Measurements from ENCODE around the gene SLC4A5. TPM values are rescaled to one million over a fixed set of nuclear protein-coding genes. Genes with fewer than 3 reads are reported as not detected.
"Not testable (repeated sequence)": the region's sequence is repeated elsewhere in the genome, so short reads cannot be mapped to it uniquely, and the experiment has no call there.

The SLC4A5 gene
- total RNA-seq, 1 donor from 2014 or later = 0.56 TPM

GRCh38 chr2:74198461-74199274 is 144.5 kb downstream of the SLC4A5 start, which contains the start of gene MTHFD2:
Gene MTHFD2 (plus strand): TSS chr2:74198615. CDS start chr2:74198642, 27 bp downstream.
- peak; percentile 99 for ATAC-seq

- no peak for ATAC-seq
These were observed 145.2 kb downstream of the SLC4A5 start for GRCh38 chr2:74198023-74198460.

- no peak for ATAC-seq
These were observed 146.2 kb downstream of the SLC4A5 start for GRCh38 chr2:74197049-74197448.

- ATAC-seq = no peak
These were observed 148.4 kb downstream of the SLC4A5 start for GRCh38 chr2:74194799-74195198.

- no peak for ATAC-seq
These were observed 151.4 kb downstream of the SLC4A5 start for GRCh38 chr2:74191596-74192380.

GRCh38 chr2:74188696-74189095 is 154.5 kb downstream of the SLC4A5 start:
- no peak for ATAC-seq

- peak; percentile 96 for ATAC-seq
These were observed 155.1 kb downstream of the SLC4A5 start for GRCh38 chr2:74188018-74188601.

- ATAC-seq = not testable (repeated sequence)
These were observed 156.5 kb downstream of the SLC4A5 start for GRCh38 chr2:74186706-74187105.

- ATAC-seq = peak; percentile 51
These were observed 157.2 kb downstream of the SLC4A5 start for GRCh38 chr2:74186038-74186437.

GRCh38 chr2:74183878-74184277 is 159.3 kb downstream of the SLC4A5 start:
- no peak for ATAC-seq

- peak; percentile 5 for ATAC-seq
These were observed 161.5 kb downstream of the SLC4A5 start for GRCh38 chr2:74181739-74182138.

GRCh38 chr2:74179063-74179865 is 164.0 kb downstream of the SLC4A5 start:
- no peak for ATAC-seq

- ATAC-seq = peak; percentile 98
These were observed 164.8 kb downstream of the SLC4A5 start, which contains the start of gene MOB1A for GRCh38 chr2:74178211-74179062. Gene MOB1A (minus strand): TSS chr2:74178879. CDS start chr2:74178674, 205 bp downstream.

- no peak for ATAC-seq
These were observed 165.5 kb downstream of the SLC4A5 start for GRCh38 chr2:74177696-74178095.

GRCh38 chr2:74174909-74175308 is 168.3 kb downstream of the SLC4A5 start:
- ATAC-seq = no peak

GRCh38 chr2:74168739-74169138 is 174.5 kb downstream of the SLC4A5 start:
- no peak for ATAC-seq

Other genes starting within 250 kb of the SLC4A5 start
- gene BOLA3, start 195.5 kb downstream of the SLC4A5 start, total RNA-seq = 35.9 TPM
- 81.3 TPM for gene MOB1A, start 164.5 kb downstream of the SLC4A5 start, total RNA-seq
- gene MTHFD2, start 144.8 kb downstream of the SLC4A5 start, total RNA-seq = 77.6 TPM
- gene DCTN1, start 36.9 kb upstream of the SLC4A5 start, total RNA-seq = 86.4 TPM
- 0.56 TPM for gene C2orf81, start 78.2 kb upstream of the SLC4A5 start, total RNA-seq
- gene WDR54, start 78.3 kb upstream of the SLC4A5 start, total RNA-seq = 4.3 TPM
- gene RTKN, start 98.5 kb upstream of the SLC4A5 start, total RNA-seq = 18.3 TPM
- 22.6 TPM for gene INO80B, start 111.7 kb upstream of the SLC4A5 start, total RNA-seq
- 30.6 TPM for gene WBP1, start 115.0 kb upstream of the SLC4A5 start, total RNA-seq
- 22.6 TPM for gene MOGS, start 122.0 kb upstream of the SLC4A5 start, total RNA-seq
- gene MRPL53, start 129.3 kb upstream of the SLC4A5 start, total RNA-seq = 87.5 TPM
- gene CCDC142, start 139.6 kb upstream of the SLC4A5 start, total RNA-seq = 4.6 TPM
- 10.5 TPM for gene TTC31, start 139.7 kb upstream of the SLC4A5 start, total RNA-seq
- gene LBX2, start 156.2 kb upstream of the SLC4A5 start, total RNA-seq = 0.32 TPM
- gene PCGF1, start 164.3 kb upstream of the SLC4A5 start, total RNA-seq = 20.6 TPM
- gene TLX2, start 171.0 kb upstream of the SLC4A5 start, total RNA-seq = not detected
- gene DQX1, start 182.8 kb upstream of the SLC4A5 start, total RNA-seq = 5.6 TPM
- 74.2 TPM for gene AUP1, start 186.3 kb upstream of the SLC4A5 start, total RNA-seq
- gene HTRA2, start 186.5 kb upstream of the SLC4A5 start, total RNA-seq = 17.9 TPM
- gene LOXL3, start 210.5 kb upstream of the SLC4A5 start, total RNA-seq = 0.52 TPM
- gene DOK1, start 211.3 kb upstream of the SLC4A5 start, total RNA-seq = 0.56 TPM